Ramos (cell line): ENCODE measurements around the gene GPR45.

Experiments
- in situ Hi-C: fragments of 300-500 bp; cut with MboI; formaldehyde crosslinking; loops from one replicate; pipeline ENCODE4 v1.14.3; 2022; ENCODE audit warnings: low sequenced_read_pairs; ENCODE audit not compliant: unreplicated experiment

Gene GPR45, protein sequence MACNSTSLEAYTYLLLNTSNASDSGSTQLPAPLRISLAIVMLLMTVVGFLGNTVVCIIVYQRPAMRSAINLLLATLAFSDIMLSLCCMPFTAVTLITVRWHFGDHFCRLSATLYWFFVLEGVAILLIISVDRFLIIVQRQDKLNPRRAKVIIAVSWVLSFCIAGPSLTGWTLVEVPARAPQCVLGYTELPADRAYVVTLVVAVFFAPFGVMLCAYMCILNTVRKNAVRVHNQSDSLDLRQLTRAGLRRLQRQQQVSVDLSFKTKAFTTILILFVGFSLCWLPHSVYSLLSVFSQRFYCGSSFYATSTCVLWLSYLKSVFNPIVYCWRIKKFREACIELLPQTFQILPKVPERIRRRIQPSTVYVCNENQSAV

GRCh38 chr2:105241443-105241842 lies at the start of gene GPR45:
TSS of gene GPR45 (plus strand) at chr2:105241743. CDS start at chr2:105241859, 116 bp downstream.
- in situ Hi-C loops = no loop called here

GRCh38 chr2:105194022-105194675 lies 47.4 kb upstream of the GPR45 start:
- in situ Hi-C loops = no loop called here

DNA sequence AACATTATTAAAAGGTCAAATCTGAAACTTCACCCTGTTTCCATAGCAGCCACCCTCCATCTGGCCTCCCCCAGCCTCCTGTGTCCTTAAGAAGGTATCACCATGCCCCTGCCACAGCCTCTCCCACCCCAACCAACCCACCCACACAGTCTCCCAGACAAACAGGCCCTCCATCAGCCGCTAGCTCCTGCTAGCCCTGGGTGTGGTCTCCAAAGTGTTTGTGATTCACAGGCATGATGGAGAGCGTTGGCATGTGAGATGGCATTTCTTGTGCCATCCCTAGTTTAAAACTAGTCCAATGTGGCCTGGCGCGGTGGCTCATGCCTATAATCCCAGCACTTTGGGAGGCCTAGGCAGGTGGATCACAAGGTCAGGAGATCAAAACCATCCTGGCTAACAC lies 44.9 kb upstream of the GPR45 start:
- in situ Hi-C loops = no loop called here

DNA sequence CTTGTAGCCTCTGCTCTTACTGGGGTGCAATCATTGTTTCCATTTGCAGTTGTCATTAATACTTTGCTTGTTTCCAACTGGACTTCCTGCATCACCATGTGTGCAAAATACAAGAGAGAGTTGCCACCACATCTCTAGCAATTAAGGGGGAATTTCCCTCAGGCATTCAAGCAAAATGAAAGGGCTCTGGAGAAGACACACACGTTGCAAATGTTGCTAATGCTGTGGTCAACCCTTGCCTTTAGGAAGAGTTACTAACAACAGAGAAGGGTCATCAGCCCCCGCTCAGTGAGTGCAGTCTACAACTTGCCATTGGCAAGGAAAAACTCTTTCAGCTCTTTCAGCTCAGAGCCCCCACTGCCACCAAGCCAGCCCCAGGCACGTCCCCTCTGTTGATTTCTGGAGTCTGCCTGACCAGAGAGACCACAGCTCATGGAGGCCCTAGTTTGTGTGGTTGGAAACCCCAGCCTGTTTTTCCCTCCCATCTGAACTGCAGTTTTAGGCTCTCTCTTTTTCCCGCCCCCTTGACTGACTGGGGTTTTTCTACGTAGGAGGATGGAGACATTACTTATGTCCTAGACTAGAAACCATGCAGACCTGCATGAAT lies 25.9 kb upstream of the GPR45 start:
- in situ Hi-C loops = no loop called here

DNA sequence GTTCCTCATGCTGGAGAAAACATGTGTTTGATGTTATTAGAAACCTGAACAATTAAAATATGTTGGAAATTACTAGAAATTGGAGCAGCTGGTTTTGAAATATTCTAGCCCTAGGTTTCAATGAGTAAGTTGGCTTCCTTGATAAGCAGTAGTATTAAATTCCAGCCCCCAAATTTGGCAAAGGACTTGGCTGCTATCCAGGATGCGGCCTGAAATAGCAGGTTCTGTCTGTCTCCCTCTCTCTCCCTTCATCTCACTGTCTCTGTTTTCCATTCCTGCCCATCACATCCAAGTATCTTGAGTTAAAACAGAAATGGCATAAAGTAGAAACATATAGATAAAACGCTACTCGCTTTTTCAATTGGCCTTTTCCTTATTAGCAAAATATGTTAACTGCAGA lies 20.9 kb upstream of the GPR45 start:
- in situ Hi-C loops = no loop called here

- in situ Hi-C loops = no loop called here
These were observed 17.1 kb upstream of the GPR45 start for GRCh38 chr2:105224444-105224843.

DNA sequence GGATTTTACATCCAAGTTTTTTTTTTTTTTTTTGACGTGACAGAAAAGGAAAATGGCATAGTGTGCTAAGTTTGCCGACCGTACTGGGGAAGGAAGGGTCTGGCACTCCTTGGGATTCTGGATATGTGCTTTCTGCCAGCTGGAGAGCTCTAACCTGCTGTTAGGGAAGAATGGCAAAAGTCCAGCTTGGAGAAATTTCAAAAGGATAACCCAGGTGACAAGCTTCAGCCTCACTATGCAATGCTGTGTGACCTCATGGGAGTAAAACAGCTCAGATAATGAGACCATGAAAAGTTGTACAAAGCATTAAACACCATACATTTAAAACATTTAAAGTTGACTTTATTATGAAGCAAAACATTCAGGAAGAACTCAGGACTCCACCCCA lies 10.3 kb upstream of the GPR45 start:
- in situ Hi-C loops = no loop called here

GRCh38 chr2:105235388-105236059 lies 6.0 kb upstream of the GPR45 start:
- in situ Hi-C loops = loop anchor here (5.0 kb wide), 1 partner anchor 123 kb away; no protein-coding TSS in a partner anchor

GRCh38 chr2:105236060-105236424 lies 5.5 kb upstream of the GPR45 start:
- in situ Hi-C loops = loop anchor here (5.0 kb wide), 1 partner anchor 124 kb away; no protein-coding TSS in a partner anchor

- in situ Hi-C loops = loop anchor here (5.0 kb wide), 1 partner anchor 125 kb away; no protein-coding TSS in a partner anchor
These were observed 4.3 kb upstream of the GPR45 start for GRCh38 chr2:105237045-105237765.

- in situ Hi-C loops = loop anchor here (5.0 kb wide), 1 partner anchor 126 kb away; no protein-coding TSS in a partner anchor
These were observed 2.8 kb upstream of the GPR45 start for GRCh38 chr2:105238664-105239240.

GRCh38 chr2:105239924-105240323 lies 1.6 kb upstream of the GPR45 start:
- in situ Hi-C loops = loop anchor here (5.0 kb wide), 1 partner anchor 128 kb away; no protein-coding TSS in a partner anchor

GRCh38 chr2:105242286-105242993 lies 897 bp downstream of the GPR45 start:
- in situ Hi-C loops = no loop called here

GRCh38 chr2:105243961-105244360 lies 2.4 kb downstream of the GPR45 start:
- in situ Hi-C loops = no loop called here

DNA sequence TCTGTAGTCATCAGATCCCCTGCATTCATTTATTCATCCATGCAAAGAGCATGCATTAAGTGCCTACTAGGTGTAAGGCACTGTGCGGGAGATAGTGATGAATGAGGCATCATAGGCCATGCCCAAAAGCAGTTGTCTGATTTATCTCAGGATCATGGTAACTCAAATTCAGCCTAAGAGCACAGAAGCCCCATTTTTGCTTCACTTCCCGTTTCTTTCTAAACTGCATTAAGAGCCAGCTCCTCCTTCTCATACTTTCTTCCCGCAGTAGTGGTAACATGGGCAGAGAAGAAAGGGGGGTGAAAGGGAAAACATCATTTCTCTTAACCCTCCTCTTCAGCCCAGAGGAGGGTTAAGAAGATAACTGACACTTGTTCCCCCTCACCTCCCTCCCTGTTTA lies 2.9 kb downstream of the GPR45 start:
- in situ Hi-C loops = no loop called here

DNA sequence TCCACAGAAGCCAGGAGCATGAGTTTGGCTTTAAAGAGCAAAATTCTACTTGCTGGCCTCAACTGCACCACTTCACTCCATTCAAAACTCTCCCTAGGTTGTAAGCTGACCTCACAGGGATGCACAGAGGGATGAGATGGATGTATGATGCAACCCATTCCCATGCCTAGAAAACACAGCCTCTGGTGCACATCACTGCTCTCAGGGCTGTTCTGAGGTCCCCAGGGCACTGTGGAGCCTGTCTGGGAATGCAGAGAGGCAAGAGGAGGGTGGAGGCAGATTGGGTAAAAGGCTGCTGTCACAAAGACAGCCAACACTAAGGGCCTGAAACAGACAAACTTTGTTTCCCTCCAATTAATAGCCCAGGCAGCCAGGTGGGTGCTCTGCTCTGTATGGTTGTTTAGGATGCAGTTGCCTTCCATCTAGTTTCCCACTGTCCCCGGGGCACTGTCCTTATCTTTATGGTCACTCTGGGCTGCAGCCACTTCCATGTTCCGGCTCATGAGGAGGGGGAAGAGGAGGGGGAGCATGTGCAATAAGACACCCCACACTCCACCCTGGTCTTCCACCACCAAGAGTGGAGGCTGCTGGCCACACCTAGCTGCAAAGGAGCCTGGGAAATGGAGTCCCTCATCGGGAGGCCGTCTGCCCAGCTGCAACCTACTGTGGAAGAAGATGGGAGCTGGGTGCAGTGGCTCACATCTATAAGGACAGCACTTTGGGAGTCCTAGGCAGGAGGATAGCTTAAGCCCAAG lies 7.0 kb downstream of the GPR45 start:
- in situ Hi-C loops = no loop called here

DNA sequence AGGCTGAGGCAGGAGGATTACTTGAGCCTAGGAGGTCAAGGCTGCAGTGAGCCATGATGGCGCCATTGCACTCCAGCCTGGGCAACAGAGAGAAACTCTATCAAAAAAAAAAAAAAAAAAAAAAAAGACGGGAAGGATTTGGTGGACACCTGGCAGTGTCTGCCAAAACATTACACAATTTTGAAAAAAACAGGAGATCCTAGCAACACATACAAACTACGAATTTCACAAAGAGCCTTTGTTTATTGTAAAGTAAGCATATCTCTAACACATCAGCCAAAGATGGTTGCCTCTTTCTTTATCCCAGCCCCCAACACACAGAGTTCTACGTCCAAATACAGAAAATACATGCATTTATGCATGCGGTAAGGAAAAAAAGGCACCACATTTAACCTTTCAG lies 7.6 kb downstream of the GPR45 start:
- in situ Hi-C loops = no loop called here

GRCh38 chr2:105249891-105250290 lies 8.3 kb downstream of the GPR45 start:
- in situ Hi-C loops = no loop called here
